Effector memory CD4-positive, alpha-beta T cell (primary cell): ENCODE measurements around the gene CDC42BPA.

Source experiments
- DNase-seq, 3 donors: peaks; one replicate each; pipeline ENCODE4 v3.0.0-alpha.2; 2020
- H3K27ac ChIP-seq: 2 replicates; pipeline ENCODE4 v1.7.0; 2013; ENCODE audit warnings: mild to moderate bottlenecking, low read length, moderate library complexity; ENCODE audit not compliant: insufficient read depth, poor library complexity, severe bottlenecking
- H3K27me3 ChIP-seq: replicated peaks from 2 replicates; pipeline ENCODE4 v1.7.0; 2013; ENCODE audit warnings: mild to moderate bottlenecking, low read length; ENCODE audit not compliant: insufficient read depth, control insufficient read depth, poor library complexity, severe bottlenecking
- H3K36me3 ChIP-seq: 2 replicates; pipeline ENCODE4 v1.7.0; 2013; ENCODE audit warnings: mild to moderate bottlenecking, low read length, moderate library complexity; ENCODE audit not compliant: control insufficient read depth, insufficient read depth
- H3K4me1 ChIP-seq: 2 replicates; pipeline ENCODE4 v1.7.0; 2013; ENCODE audit warnings: low read length, mild to moderate bottlenecking; ENCODE audit not compliant: control insufficient read depth, insufficient read depth, poor library complexity, severe bottlenecking
- H3K4me3 ChIP-seq: 2 replicates; pipeline ENCODE4 v1.7.0; 2013; ENCODE audit warnings: low read length, low read depth, mild to moderate bottlenecking; ENCODE audit not compliant: insufficient read depth, poor library complexity, severe bottlenecking
- H3K9me3 ChIP-seq: 2 replicates; pipeline ENCODE4 v1.7.0; 2013; ENCODE audit warnings: mild to moderate bottlenecking, low read length, moderate library complexity; ENCODE audit not compliant: control insufficient read depth

CDC42BPA gene

GRCh38 chr1:227265891-227266290 is 52.4 kb downstream of the CDC42BPA start:
- Histone ChIP-seq H3K4me1 (no peaks in the 10 kb centered on the region), H3K27ac (no peak overlapping the region), H3K4me3 (no peak overlapping the region), H3K9me3 (no peaks in the 10 kb centered on the region), H3K36me3 (no peaks in the 10 kb centered on the region), H3K27me3 (peaks cover 3% of the 10 kb centered on the region)
- DNase-seq: no peak

- no peak for DNase-seq
- Histone ChIP-seq H3K4me1 (no peaks in the 10 kb centered on the region), H3K4me3 (no peak overlapping the region), H3K36me3 (no peaks in the 10 kb centered on the region), H3K27ac (no peak overlapping the region), H3K9me3 (no peaks in the 10 kb centered on the region), H3K27me3 (peaks cover 1% of the 10 kb centered on the region)
Measured at GRCh38 chr1:227263869-227264268, 54.4 kb downstream of the CDC42BPA start.

DNA sequence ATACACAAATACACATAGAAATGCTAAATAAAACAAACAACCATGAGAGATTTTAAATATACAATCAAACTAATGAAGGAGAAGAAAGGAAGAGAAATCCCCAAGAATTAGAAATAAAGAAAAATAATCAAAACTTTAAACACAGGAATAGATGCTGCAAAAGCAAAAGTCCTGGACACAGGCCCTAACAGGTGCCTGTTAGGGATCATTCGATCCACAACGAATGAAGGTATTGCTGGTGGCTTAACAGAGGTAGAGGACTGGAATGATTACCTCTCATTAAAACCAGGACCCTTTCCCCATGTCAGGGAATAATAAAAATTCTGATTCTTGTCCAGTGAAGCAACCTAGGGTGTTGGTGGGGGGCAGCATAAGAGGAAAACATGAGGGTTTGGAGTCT is 56.8 kb downstream of the CDC42BPA start:
- Histone ChIP-seq H3K9me3 (no peaks in the 10 kb centered on the region), H3K27me3 (no peaks in the 10 kb centered on the region), H3K4me3 (no peak overlapping the region), H3K4me1 (no peaks in the 10 kb centered on the region), H3K36me3 (no peaks in the 10 kb centered on the region), H3K27ac (no peak overlapping the region)
- no peak for DNase-seq

- Histone ChIP-seq H3K27ac (no peak overlapping the region), H3K36me3 (no peaks in the 10 kb centered on the region), H3K9me3 (no peaks in the 10 kb centered on the region), H3K4me3 (no peak overlapping the region), H3K27me3 (no peaks in the 10 kb centered on the region), H3K4me1 (no peaks in the 10 kb centered on the region)
- DNase-seq: no peak
Measured at GRCh38 chr1:227260433-227260832, 57.9 kb downstream of the CDC42BPA start.

- Histone ChIP-seq H3K4me3 (no peak overlapping the region), H3K9me3 (no peaks in the 10 kb centered on the region), H3K27ac (no peak overlapping the region), H3K27me3 (no peaks in the 10 kb centered on the region), H3K36me3 (no peaks in the 10 kb centered on the region), H3K4me1 (no peaks in the 10 kb centered on the region)
- no peak for DNase-seq
Measured at GRCh38 chr1:227257964-227258363, 60.3 kb downstream of the CDC42BPA start.

DNA sequence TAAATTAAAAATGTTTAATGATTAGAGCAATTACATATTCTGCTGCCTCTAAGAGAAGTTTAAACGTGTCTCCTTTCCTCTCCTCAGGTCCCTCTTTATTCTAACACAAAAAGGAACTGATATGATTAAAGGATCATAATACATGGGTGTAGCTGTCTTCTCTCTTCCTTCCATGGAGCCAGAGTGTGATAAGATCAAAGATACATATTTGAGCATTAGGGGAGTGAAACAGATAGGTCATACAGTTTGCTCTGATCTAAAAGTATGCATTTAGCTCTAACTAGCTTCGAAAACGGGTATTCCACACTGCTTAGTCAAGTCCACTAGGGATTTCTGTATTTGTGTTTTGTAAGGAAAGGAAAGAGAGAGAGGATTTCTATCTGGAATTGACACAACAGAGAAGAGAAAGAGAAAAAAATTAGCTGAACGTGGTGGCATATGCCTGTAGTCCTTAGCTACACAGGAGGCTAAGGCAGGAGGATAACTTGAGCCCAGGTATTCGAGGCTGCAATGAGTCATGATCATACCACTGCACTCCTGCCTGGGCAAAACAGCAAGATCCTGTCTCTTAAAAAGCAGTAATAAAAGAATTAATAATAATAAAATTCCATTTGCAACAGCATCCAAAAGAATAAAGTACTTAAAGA is 63.1 kb downstream of the CDC42BPA start:
- Histone ChIP-seq H3K4me3 (no peak overlapping the region), H3K9me3 (no peaks in the 10 kb centered on the region), H3K4me1 (no peaks in the 10 kb centered on the region), H3K27me3 (no peaks in the 10 kb centered on the region), H3K27ac (no peak overlapping the region), H3K36me3 (no peaks in the 10 kb centered on the region)
- DNase-seq: no peak

GRCh38 chr1:227253065-227253464 is 65.2 kb downstream of the CDC42BPA start:
- H3K36me3 ChIP-seq: no peaks in the 10 kb centered on the region
- no peak overlapping the region for H3K27ac ChIP-seq

DNA sequence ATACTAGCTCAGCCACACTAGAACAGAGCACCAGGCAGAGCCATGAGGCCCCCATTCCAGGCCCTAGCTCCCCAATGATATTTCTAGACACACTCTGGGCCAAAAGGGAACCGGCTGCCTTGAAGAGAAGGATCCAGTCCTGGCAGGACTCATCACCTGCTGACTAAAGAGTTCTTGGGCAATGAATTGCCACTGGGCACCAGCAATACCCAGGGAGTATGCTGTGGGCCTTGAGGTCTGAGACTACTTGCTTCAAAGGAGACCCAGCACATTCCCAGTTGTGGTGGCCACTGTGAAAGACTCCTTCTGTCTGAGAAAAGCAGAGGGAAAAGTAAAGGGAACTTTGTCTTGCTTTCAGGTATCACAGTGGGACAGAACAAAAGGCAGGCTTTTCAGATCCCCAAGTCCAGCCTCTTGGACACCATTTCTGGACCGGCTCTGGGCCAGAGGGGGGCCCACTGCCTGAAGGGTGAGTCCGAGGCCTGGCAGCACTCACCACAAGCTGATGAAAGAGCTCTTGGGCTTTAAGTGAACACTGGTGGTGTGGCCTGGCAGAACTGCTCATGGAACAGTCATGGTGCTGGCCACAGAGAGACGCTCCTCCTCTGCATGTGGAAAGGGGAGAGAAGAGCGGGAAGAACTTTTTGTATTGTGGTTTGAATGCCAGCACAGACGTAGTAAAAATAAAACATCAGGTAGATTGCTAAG is 72.5 kb downstream of the CDC42BPA start:
- no peak overlapping the region for H3K4me3 ChIP-seq
- H3K9me3 ChIP-seq: no peaks in the 10 kb centered on the region
- no peak for DNase-seq
- no peaks in the 10 kb centered on the region for H3K27me3 ChIP-seq
- H3K36me3 ChIP-seq: no peaks in the 10 kb centered on the region
- no peaks in the 10 kb centered on the region for H3K4me1 ChIP-seq
- H3K27ac ChIP-seq: no peak overlapping the region

More at GRCh38 chr1:227253065-227253464, 65.2 kb downstream of the CDC42BPA start:
- H3K4me3 ChIP-seq: no peak overlapping the region
- H3K27me3 ChIP-seq: no peaks in the 10 kb centered on the region
- no peaks in the 10 kb centered on the region for H3K4me1 ChIP-seq
- no peak for DNase-seq
- no peaks in the 10 kb centered on the region for H3K9me3 ChIP-seq

DNA sequence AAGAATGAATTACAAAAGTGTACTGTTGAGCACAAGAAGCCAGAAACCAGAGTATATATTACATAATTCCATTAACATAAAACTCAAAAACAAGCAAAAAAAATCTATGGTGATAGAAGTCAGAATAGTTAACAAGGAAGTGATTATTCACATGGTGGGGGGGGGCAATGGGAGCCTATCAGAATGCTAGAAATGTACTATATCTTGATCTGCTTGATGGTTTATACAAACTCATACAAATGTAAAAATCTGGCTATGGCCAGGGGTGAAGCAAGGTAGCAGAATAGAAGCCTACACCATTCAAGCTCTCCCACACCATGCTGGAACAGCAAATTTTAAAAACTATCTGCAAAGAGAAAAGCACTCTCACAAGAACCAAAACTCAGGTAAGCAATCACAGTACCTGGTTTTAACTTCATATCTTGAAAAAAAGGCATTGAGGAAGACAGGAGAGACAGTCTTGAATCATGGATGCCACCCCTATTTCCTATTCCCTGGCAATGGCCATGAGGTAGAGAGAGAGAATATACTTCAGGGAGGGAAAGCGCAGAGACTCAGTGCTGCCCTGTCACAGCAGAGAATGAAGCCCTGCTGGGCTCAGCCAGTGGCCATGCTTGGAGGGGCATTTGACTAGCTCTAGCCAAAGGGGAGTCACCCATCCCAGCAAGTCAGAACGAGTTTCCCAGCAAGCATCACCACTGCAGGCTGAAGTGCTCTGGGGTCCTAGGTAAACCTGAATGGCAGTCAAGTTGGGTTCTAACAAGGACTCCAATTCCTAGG is 73.8 kb downstream of the CDC42BPA start:
- Histone ChIP-seq H3K4me3 (no peak overlapping the region), H3K36me3 (no peaks in the 10 kb centered on the region)

More for the DNA sequence above, 73.8 kb downstream of the CDC42BPA start:
- H3K4me1 ChIP-seq: no peaks in the 10 kb centered on the region
- H3K27me3 ChIP-seq: no peaks in the 10 kb centered on the region
- H3K9me3 ChIP-seq: no peaks in the 10 kb centered on the region
- H3K27ac ChIP-seq: no peak overlapping the region
- no peak for DNase-seq
